Fibroblast of lung (primary cell): ENCODE measurements around the gene ACAD8.

Experiments used
- CTCF ChIP-seq, 2 donors: IDR thresholded peaks in 1 of 2; conservative IDR thresholded peaks in 1 of 2; 1 replicate in 1 of 2; 2 replicates in 1 of 2; pipeline ENCODE4 v1.5.1; 2011 to 2012; ENCODE audit warnings: low read length in 2 of 2, control low read depth in 1 of 2, inconsistent platforms in 1 of 2, low read depth in 1 of 2, mild to moderate bottlenecking in 1 of 2
- EZH2 ChIP-seq: IDR thresholded peaks from 2 replicates; pipeline ENCODE4 v1.5.1; 2012; ENCODE audit warnings: low read length, control low read depth, mild to moderate bottlenecking; ENCODE audit errors: missing control alignments

GRCh38 chr11:134278356-134278755 is 25.0 kb downstream of the ACAD8 start:
- no peak for TF ChIP-seq CTCF (conservative IDR thresholded peaks at IDR 0.05 in 1 of 2, IDR thresholded peaks at IDR 0.05 in 1 of 2; ENCODE audit: low read depth in 1 of 2, low read length in 2 of 2)
- TF ChIP-seq EZH2, result no peak
